ENCODE data around the gene PEX26.
"Not testable (repeated sequence)": the region's sequence is repeated elsewhere in the genome, so short reads cannot be mapped to it uniquely, and the experiment has no call there.

DNA sequence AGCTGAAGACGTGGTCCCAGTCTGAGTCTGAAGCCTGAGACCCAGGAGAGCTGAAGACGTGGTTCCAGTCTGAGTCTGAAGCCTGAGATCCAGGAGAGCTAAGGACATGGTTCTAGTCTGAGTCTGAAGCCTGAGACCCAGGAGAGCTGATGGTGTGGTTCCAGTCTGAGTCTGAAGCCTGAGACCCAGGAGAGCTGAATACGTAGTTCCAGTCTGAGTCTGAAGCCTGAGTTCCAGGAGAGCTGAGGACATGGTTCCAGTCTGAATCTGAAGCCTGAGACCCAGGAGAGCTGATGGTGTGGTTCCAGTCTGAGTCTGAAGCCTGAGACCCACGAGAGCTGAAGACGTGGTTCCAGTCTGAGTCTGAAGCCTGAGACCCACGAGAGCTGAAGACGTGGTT lies 28.2 kb downstream of the PEX26 start:
- TF ChIP-seq CTCF (IDR thresholded peaks at IDR 0.05; ENCODE audit: extremely low read depth in 1 of 2, insufficient read depth in 1 of 2, low read depth in 1 of 2, low read length in 2 of 2); POLR2A (IDR thresholded peaks at IDR 0.05; ENCODE audit: low read depth, low read length); FOS (IDR thresholded peaks at IDR 0.05; ENCODE audit: borderline replicate concordance, insufficient read depth, low read length); MYC (IDR thresholded peaks at IDR 0.05; ENCODE audit: low read depth, low read length); EZH2 (IDR thresholded peaks at IDR 0.05; ENCODE audit: borderline replicate concordance, low read depth, low read length, severe bottlenecking); POLR2AphosphoS5 (IDR thresholded peaks at IDR 0.05; ENCODE audit: insufficient read depth, low read depth, low read length): not testable (repeated sequence)
- TF ChIP-seq, protein P1, sequence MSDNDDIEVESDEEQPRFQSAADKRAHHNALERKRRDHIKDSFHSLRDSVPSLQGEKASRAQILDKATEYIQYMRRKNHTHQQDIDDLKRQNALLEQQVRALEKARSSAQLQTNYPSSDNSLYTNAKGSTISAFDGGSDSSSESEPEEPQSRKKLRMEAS (IDR thresholded peaks at IDR 0.05; ENCODE audit: insufficient read depth, insufficient read length) = not testable (repeated sequence)

Measured in endothelial cell of umbilical vein (primary cell).